ENCODE data around the gene TIAM1.

TIAM1 gene

GRCh38 chr21:31261759-31262158 is 82.3 kb downstream of the TIAM1 start:
- Histone ChIP-seq H4K20me1 (ENCODE audit: insufficient read depth, low read length) (no peaks in the 10 kb centered on the region), H3K36me3 (ENCODE audit: insufficient read depth, low read length) (peaks cover 5% of the 10 kb centered on the region; the same call in 1 of the 2 replicates), H2AFZ (ENCODE audit: low read depth, low read length) (no peak overlapping the region), H3K4me3 (ENCODE audit: low read depth in 1 of 2, low read length in 2 of 2) (no peak overlapping the region), H3K27me3 (ENCODE audit: insufficient read depth, low read length, poor library complexity) (no peaks in the 10 kb centered on the region), H3K9ac (ENCODE audit: low read depth, low read length) (no peak overlapping the region), H3K27ac (ENCODE audit: low read length) (no peak overlapping the region), H3K4me1 (ENCODE audit: insufficient read depth, low read length) (peaks cover 15% of the 10 kb centered on the region), H3K79me2 (ENCODE audit: insufficient read depth, low read length) (no peaks in the 10 kb centered on the region), H3K4me2 (ENCODE audit: insufficient read depth, low read length) (no peak overlapping the region), H3K9me3 (ENCODE audit: insufficient read depth, low read length, severe bottlenecking) (no peaks in the 10 kb centered on the region)
- ATAC-seq (ENCODE audit: insufficient read depth, low read depth) = no peak
- DNase-seq = no peak
- TF ChIP-seq CTCF (IDR thresholded peaks at IDR 0.05; ENCODE audit: borderline replicate concordance, extremely low read depth, low read length, poor library complexity, severe bottlenecking) (no peak), EZH2 (IDR thresholded peaks at IDR 0.05; ENCODE audit: borderline replicate concordance, low read depth, low read length, severe bottlenecking) (no peak)

DNA sequence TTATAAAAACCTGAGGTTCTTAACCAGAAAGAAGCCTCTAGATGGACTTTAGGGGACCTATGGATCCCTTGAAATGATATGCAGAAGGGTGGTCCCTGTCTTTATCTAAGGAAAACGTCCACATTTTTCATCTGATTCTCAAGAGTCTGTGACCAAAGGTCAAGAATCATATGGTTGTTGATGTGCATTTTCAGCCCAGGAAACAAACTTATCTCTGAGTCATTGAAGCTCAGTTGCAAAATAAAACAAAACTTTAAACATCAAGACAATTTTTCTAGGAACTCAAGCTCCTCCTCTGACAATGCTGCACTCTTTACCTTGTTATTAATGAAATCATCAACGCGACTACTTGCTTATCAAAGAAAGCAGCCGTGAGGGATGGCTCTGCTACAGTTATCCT is 83.3 kb downstream of the TIAM1 start:
- Histone ChIP-seq H3K9me3 (ENCODE audit: insufficient read depth, low read length, severe bottlenecking) (no peaks in the 10 kb centered on the region), H3K79me2 (ENCODE audit: insufficient read depth, low read length) (no peaks in the 10 kb centered on the region), H4K20me1 (ENCODE audit: insufficient read depth, low read length) (no peaks in the 10 kb centered on the region), H3K4me3 (ENCODE audit: low read depth in 1 of 2, low read length in 2 of 2) (no peak overlapping the region), H3K9ac (ENCODE audit: low read depth, low read length) (no peak overlapping the region), H3K4me1 (ENCODE audit: insufficient read depth, low read length) (peaks cover 6% of the 10 kb centered on the region), H3K36me3 (ENCODE audit: insufficient read depth, low read length) (no peaks in the 10 kb centered on the region), H3K27ac (ENCODE audit: low read length) (no peak overlapping the region), H3K4me2 (ENCODE audit: insufficient read depth, low read length) (no peak overlapping the region), H2AFZ (ENCODE audit: low read depth, low read length) (no peak overlapping the region), H3K27me3 (ENCODE audit: insufficient read depth, low read length, poor library complexity) (no peaks in the 10 kb centered on the region)
- no peak for DNase-seq
- TF ChIP-seq EZH2 (IDR thresholded peaks at IDR 0.05; ENCODE audit: borderline replicate concordance, low read depth, low read length, severe bottlenecking) (no peak), CTCF (IDR thresholded peaks at IDR 0.05; ENCODE audit: borderline replicate concordance, extremely low read depth, low read length, poor library complexity, severe bottlenecking) (no peak)
- ATAC-seq (ENCODE audit: insufficient read depth, low read depth) = no peak

GRCh38 chr21:31258073-31258472 is 86.0 kb downstream of the TIAM1 start:
- Histone ChIP-seq H3K4me2 (ENCODE audit: insufficient read depth, low read length) (no peak overlapping the region), H3K9ac (ENCODE audit: low read depth, low read length) (no peak overlapping the region), H3K9me3 (ENCODE audit: insufficient read depth, low read length, severe bottlenecking) (no peaks in the 10 kb centered on the region), H2AFZ (ENCODE audit: low read depth, low read length) (no peak overlapping the region), H3K36me3 (ENCODE audit: insufficient read depth, low read length) (no peaks in the 10 kb centered on the region), H3K4me1 (ENCODE audit: insufficient read depth, low read length) (no peaks in the 10 kb centered on the region), H4K20me1 (ENCODE audit: insufficient read depth, low read length) (no peaks in the 10 kb centered on the region), H3K4me3 (ENCODE audit: low read depth in 1 of 2, low read length in 2 of 2) (no peak overlapping the region), H3K27ac (ENCODE audit: low read length) (no peak overlapping the region), H3K27me3 (ENCODE audit: insufficient read depth, low read length, poor library complexity) (no peaks in the 10 kb centered on the region), H3K79me2 (ENCODE audit: insufficient read depth, low read length) (no peaks in the 10 kb centered on the region)
- DNase-seq (no peak), ATAC-seq (ENCODE audit: insufficient read depth, low read depth) (no peak)
- TF ChIP-seq CTCF (IDR thresholded peaks at IDR 0.05; ENCODE audit: borderline replicate concordance, extremely low read depth, low read length, poor library complexity, severe bottlenecking) = no peak
- no peak for TF ChIP-seq EZH2 (IDR thresholded peaks at IDR 0.05; ENCODE audit: borderline replicate concordance, low read depth, low read length, severe bottlenecking)

DNA sequence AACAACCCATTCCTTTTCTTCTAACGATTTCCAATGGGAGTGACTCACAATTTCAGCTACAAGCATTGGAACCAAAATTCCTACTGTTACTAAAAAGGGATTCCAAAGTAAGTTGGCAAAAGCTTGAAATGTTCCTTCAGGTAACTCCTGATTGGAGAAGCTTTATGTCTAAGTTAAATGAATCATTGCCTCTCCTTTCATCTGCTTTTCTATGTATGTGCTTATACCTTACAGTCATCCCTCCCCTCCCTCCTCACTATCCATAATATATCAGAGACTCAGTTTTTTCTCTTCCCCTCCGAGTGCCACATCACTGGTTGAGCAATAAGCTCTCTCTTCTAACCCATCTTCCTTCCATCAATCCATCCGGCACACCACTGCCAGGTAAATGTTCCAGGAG is 86.8 kb downstream of the TIAM1 start:
- Histone ChIP-seq H3K4me2 (ENCODE audit: insufficient read depth, low read length) (no peak overlapping the region), H3K9me3 (ENCODE audit: insufficient read depth, low read length, severe bottlenecking) (no peaks in the 10 kb centered on the region), H3K4me1 (ENCODE audit: insufficient read depth, low read length) (no peaks in the 10 kb centered on the region), H3K9ac (ENCODE audit: low read depth, low read length) (no peak overlapping the region), H4K20me1 (ENCODE audit: insufficient read depth, low read length) (no peaks in the 10 kb centered on the region), H3K36me3 (ENCODE audit: insufficient read depth, low read length) (no peaks in the 10 kb centered on the region), H3K27ac (ENCODE audit: low read length) (no peak overlapping the region), H2AFZ (ENCODE audit: low read depth, low read length) (no peak overlapping the region), H3K4me3 (ENCODE audit: low read depth in 1 of 2, low read length in 2 of 2) (no peak overlapping the region), H3K79me2 (ENCODE audit: insufficient read depth, low read length) (no peaks in the 10 kb centered on the region), H3K27me3 (ENCODE audit: insufficient read depth, low read length, poor library complexity) (no peaks in the 10 kb centered on the region)
- no peak for TF ChIP-seq EZH2 (IDR thresholded peaks at IDR 0.05; ENCODE audit: borderline replicate concordance, low read depth, low read length, severe bottlenecking)
- TF ChIP-seq CTCF (IDR thresholded peaks at IDR 0.05; ENCODE audit: borderline replicate concordance, extremely low read depth, low read length, poor library complexity, severe bottlenecking) = no peak
- no peak for DNase-seq
- no peak for ATAC-seq (ENCODE audit: insufficient read depth, low read depth)

Measured in DND-41 (cell line).